Central memory CD8-positive, alpha-beta T cell (primary cell): ENCODE measurements around the gene UBR3.
"Not testable (repeated sequence)": the region's sequence is repeated elsewhere in the genome, so short reads cannot be mapped to it uniquely, and the experiment has no call there.

Experiments used
- ATAC-seq: fragments of 150-1000 bp; cut with Tn5 transposase; replicated peaks from 2 replicates; pipeline ENCODE4 v1.10.0; 2022; ENCODE audit warnings: mild to moderate bottlenecking, moderate FRiP score, moderate number of reproducible peaks; ENCODE audit not compliant: poor library complexity, severe bottlenecking; ENCODE audit errors: extremely low read depth
- DNase-seq, 2 donors: peaks; one replicate each; pipeline ENCODE4 v3.0.0; 2021; ENCODE audit warnings: low spot score in 2 of 2
- H3K27ac Mint-ChIP-seq: one replicate; pipeline ENCODE4 v1.8.0; 2022; ENCODE audit warnings: low read depth, mild to moderate bottlenecking, moderate library complexity, mixed read lengths
- H3K27me3 Mint-ChIP-seq: one replicate; pipeline ENCODE4 v1.8.0; 2022; ENCODE audit warnings: mixed read lengths
- H3K36me3 Mint-ChIP-seq: one replicate; pipeline ENCODE4 v1.8.0; 2022; ENCODE audit warnings: mild to moderate bottlenecking, moderate library complexity, mixed read lengths; ENCODE audit not compliant: insufficient read depth
- H3K4me1 Mint-ChIP-seq: one replicate; pipeline ENCODE4 v1.8.0; 2022; ENCODE audit warnings: mixed read lengths
- H3K4me3 Mint-ChIP-seq: one replicate; pipeline ENCODE4 v1.8.0; 2022; ENCODE audit warnings: mild to moderate bottlenecking, moderate library complexity, mixed read lengths
- H3K9me3 Mint-ChIP-seq: one replicate; pipeline ENCODE4 v1.8.0; 2022; ENCODE audit warnings: mixed read lengths

UBR3 gene

GRCh38 chr2:169895294-169895985 lies 68.2 kb downstream of the UBR3 start:
- no peak overlapping the region for H3K27ac Mint-ChIP-seq
- H3K36me3 Mint-ChIP-seq = peaks cover 22% of the 10 kb centered on the region
- DNase-seq (no peak), ATAC-seq (no peak)
- H3K4me3 Mint-ChIP-seq = no peak overlapping the region
- H3K4me1 Mint-ChIP-seq = no peaks in the 10 kb centered on the region
- H3K27me3 Mint-ChIP-seq = no peaks in the 10 kb centered on the region
- no peaks in the 10 kb centered on the region for H3K9me3 Mint-ChIP-seq

GRCh38 chr2:169897834-169898233 lies 70.6 kb downstream of the UBR3 start:
- H3K27me3 Mint-ChIP-seq = no peaks in the 10 kb centered on the region
- ATAC-seq (no peak), DNase-seq (no peak)
- H3K27ac Mint-ChIP-seq = no peak overlapping the region
- H3K9me3 Mint-ChIP-seq = no peaks in the 10 kb centered on the region
- H3K4me3 Mint-ChIP-seq = no peak overlapping the region
- no peaks in the 10 kb centered on the region for H3K4me1 Mint-ChIP-seq
- H3K36me3 Mint-ChIP-seq = peaks cover 18% of the 10 kb centered on the region

- peaks cover 22% of the 10 kb centered on the region for H3K36me3 Mint-ChIP-seq
- DNase-seq, H3K9me3 Mint-ChIP-seq, H3K27ac Mint-ChIP-seq, H3K4me1 Mint-ChIP-seq, H3K4me3 Mint-ChIP-seq, ATAC-seq, H3K27me3 Mint-ChIP-seq: not testable (repeated sequence)
Observed at GRCh38 chr2:169900103-169900502, 72.8 kb downstream of the UBR3 start.

- Mint-ChIP-seq H3K27ac (no peak overlapping the region), H3K27me3 (no peaks in the 10 kb centered on the region), H3K4me3 (no peak overlapping the region), H3K4me1 (no peaks in the 10 kb centered on the region), H3K36me3 (peaks cover 17% of the 10 kb centered on the region), H3K9me3 (no peaks in the 10 kb centered on the region)
- DNase-seq (no peak), ATAC-seq (no peak)
Observed at GRCh38 chr2:169900686-169901085, 73.4 kb downstream of the UBR3 start.

- H3K4me1 Mint-ChIP-seq = no peaks in the 10 kb centered on the region
- no peak for ATAC-seq
- no peaks in the 10 kb centered on the region for H3K9me3 Mint-ChIP-seq
- DNase-seq = no peak
- no peak overlapping the region for H3K27ac Mint-ChIP-seq
- H3K4me3 Mint-ChIP-seq = no peak overlapping the region
- H3K36me3 Mint-ChIP-seq = peaks cover 15% of the 10 kb centered on the region
- H3K27me3 Mint-ChIP-seq = no peaks in the 10 kb centered on the region
Observed at GRCh38 chr2:169906731-169907130, 79.5 kb downstream of the UBR3 start.

GRCh38 chr2:169909376-169909775 lies 82.1 kb downstream of the UBR3 start:
- Mint-ChIP-seq H3K9me3 (no peaks in the 10 kb centered on the region), H3K27me3 (no peaks in the 10 kb centered on the region), H3K4me1 (no peaks in the 10 kb centered on the region), H3K36me3 (peaks cover 16% of the 10 kb centered on the region), H3K4me3 (no peak overlapping the region), H3K27ac (no peak overlapping the region)
- no peak for ATAC-seq
- no peak for DNase-seq

- no peak for DNase-seq
Observed at GRCh38 chr2:169910109-169910799, 83.0 kb downstream of the UBR3 start.

GRCh38 chr2:169911119-169911518 lies 83.9 kb downstream of the UBR3 start:
- H3K27me3 Mint-ChIP-seq = no peaks in the 10 kb centered on the region
- no peak for ATAC-seq
- H3K4me1 Mint-ChIP-seq = no peaks in the 10 kb centered on the region
- peaks cover 23% of the 10 kb centered on the region for H3K36me3 Mint-ChIP-seq
- no peak for DNase-seq
- H3K27ac Mint-ChIP-seq = no peak overlapping the region
- H3K4me3 Mint-ChIP-seq = no peak overlapping the region
- H3K9me3 Mint-ChIP-seq = no peaks in the 10 kb centered on the region

More at GRCh38 chr2:169910109-169910799, 83.0 kb downstream of the UBR3 start:
- no peak for ATAC-seq
- Mint-ChIP-seq H3K36me3 (peaks cover 21% of the 10 kb centered on the region), H3K9me3 (no peaks in the 10 kb centered on the region), H3K27ac (no peak overlapping the region), H3K27me3 (no peaks in the 10 kb centered on the region), H3K4me1 (no peaks in the 10 kb centered on the region), H3K4me3 (no peak overlapping the region)

GRCh38 chr2:169916623-169917022 lies 89.4 kb downstream of the UBR3 start:
- Mint-ChIP-seq H3K4me1 (no peaks in the 10 kb centered on the region), H3K27ac (peak overlapping the region; percentile 36), H3K4me3 (no peak overlapping the region), H3K36me3 (peaks cover 19% of the 10 kb centered on the region), H3K9me3 (no peaks in the 10 kb centered on the region), H3K27me3 (no peaks in the 10 kb centered on the region)
- no peak for ATAC-seq
- no peak for DNase-seq

- Mint-ChIP-seq H3K27ac (peak overlapping the region; percentile 44), H3K4me3 (no peak overlapping the region), H3K27me3 (no peaks in the 10 kb centered on the region), H3K9me3 (no peaks in the 10 kb centered on the region), H3K4me1 (no peaks in the 10 kb centered on the region), H3K36me3 (peaks cover 17% of the 10 kb centered on the region)
- DNase-seq (no peak), ATAC-seq (no peak)
Observed at GRCh38 chr2:169923977-169924376, 96.7 kb downstream of the UBR3 start.

GRCh38 chr2:169925968-169926367 lies 98.7 kb downstream of the UBR3 start:
- Mint-ChIP-seq H3K27ac (peak overlapping the region; percentile 56), H3K4me3 (no peak overlapping the region), H3K36me3 (peaks cover 20% of the 10 kb centered on the region), H3K4me1 (no peaks in the 10 kb centered on the region), H3K9me3 (no peaks in the 10 kb centered on the region), H3K27me3 (no peaks in the 10 kb centered on the region)
- DNase-seq (no peak), ATAC-seq (no peak)

- Mint-ChIP-seq H3K27ac (no peak overlapping the region), H3K4me3 (no peak overlapping the region), H3K9me3 (no peaks in the 10 kb centered on the region), H3K4me1 (no peaks in the 10 kb centered on the region), H3K36me3 (peaks cover 22% of the 10 kb centered on the region), H3K27me3 (no peaks in the 10 kb centered on the region)
- DNase-seq (no peak), ATAC-seq (no peak)
Observed at GRCh38 chr2:169928463-169928864, 101.2 kb downstream of the UBR3 start.

- Mint-ChIP-seq H3K36me3 (peaks cover 12% of the 10 kb centered on the region), H3K4me3 (no peak overlapping the region), H3K4me1 (no peaks in the 10 kb centered on the region), H3K27ac (no peak overlapping the region), H3K9me3 (no peaks in the 10 kb centered on the region), H3K27me3 (no peaks in the 10 kb centered on the region)
- DNase-seq = no peak
- no peak for ATAC-seq
Observed at GRCh38 chr2:169933124-169933711, 106.0 kb downstream of the UBR3 start.
